Measurements from ENCODE around the gene PTH2. TPM values are rescaled to one million over a fixed set of nuclear protein-coding genes. Genes with fewer than 3 reads are reported as not detected.

PTH2 gene
- total RNA-seq, 1 experiment from 2014 or later: 1.0 TPM

- no peaks in the 10 kb centered on the region; the same call in 1 of the 2 replicates for H3K27me3 Mint-ChIP-seq (ENCODE audit: low read depth)
- POLR2A ChIA-PET: interaction anchor here (1.4 kb wide), 1 partner anchor 10 kb away, joined by 5 read pairs; no protein-coding TSS in a partner anchor
- no peak for DNase-seq (ENCODE audit: low spot score)
- peaks cover 31% of the 10 kb centered on the region for H3K4me1 Mint-ChIP-seq
- no peaks in the 10 kb centered on the region for H3K36me3 Mint-ChIP-seq
- no peak for TF ChIP-seq MLX (CRISPR knock-in tag; IDR thresholded peaks at IDR 0.05)
- TF ChIP-seq NR2C2 (CRISPR knock-in tag; IDR thresholded peaks at IDR 0.05): no peak
- TF ChIP-seq, protein P1, sequence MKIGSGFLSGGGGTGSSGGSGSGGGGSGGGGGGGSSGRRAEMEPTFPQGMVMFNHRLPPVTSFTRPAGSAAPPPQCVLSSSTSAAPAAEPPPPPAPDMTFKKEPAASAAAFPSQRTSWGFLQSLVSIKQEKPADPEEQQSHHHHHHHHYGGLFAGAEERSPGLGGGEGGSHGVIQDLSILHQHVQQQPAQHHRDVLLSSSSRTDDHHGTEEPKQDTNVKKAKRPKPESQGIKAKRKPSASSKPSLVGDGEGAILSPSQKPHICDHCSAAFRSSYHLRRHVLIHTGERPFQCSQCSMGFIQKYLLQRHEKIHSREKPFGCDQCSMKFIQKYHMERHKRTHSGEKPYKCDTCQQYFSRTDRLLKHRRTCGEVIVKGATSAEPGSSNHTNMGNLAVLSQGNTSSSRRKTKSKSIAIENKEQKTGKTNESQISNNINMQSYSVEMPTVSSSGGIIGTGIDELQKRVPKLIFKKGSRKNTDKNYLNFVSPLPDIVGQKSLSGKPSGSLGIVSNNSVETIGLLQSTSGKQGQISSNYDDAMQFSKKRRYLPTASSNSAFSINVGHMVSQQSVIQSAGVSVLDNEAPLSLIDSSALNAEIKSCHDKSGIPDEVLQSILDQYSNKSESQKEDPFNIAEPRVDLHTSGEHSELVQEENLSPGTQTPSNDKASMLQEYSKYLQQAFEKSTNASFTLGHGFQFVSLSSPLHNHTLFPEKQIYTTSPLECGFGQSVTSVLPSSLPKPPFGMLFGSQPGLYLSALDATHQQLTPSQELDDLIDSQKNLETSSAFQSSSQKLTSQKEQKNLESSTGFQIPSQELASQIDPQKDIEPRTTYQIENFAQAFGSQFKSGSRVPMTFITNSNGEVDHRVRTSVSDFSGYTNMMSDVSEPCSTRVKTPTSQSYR (CRISPR knock-in tag; IDR thresholded peaks at IDR 0.05): no peak
- no peak for TF ChIP-seq ZNF416 (CRISPR knock-in tag; IDR thresholded peaks at IDR 0.05)
- TF ChIP-seq IRF2 (CRISPR knock-in tag; IDR thresholded peaks at IDR 0.05; ENCODE audit: borderline replicate concordance, low read depth): no peak
- TF ChIP-seq ZNF423 (CRISPR knock-in tag; IDR thresholded peaks at IDR 0.05): no peak
- TF ChIP-seq ZNF138 (CRISPR knock-in tag; conservative IDR thresholded peaks at IDR 0.05): no peak
- TF ChIP-seq NFYB (CRISPR knock-in tag; conservative IDR thresholded peaks at IDR 0.05; ENCODE audit: low read depth): no peak
- no peak for TF ChIP-seq ERG (CRISPR knock-in tag; IDR thresholded peaks at IDR 0.05)
- TF ChIP-seq PRDM15 (CRISPR knock-in tag; IDR thresholded peaks at IDR 0.05): no peak
- no peak for TF ChIP-seq MYBL2 (CRISPR knock-in tag; IDR thresholded peaks at IDR 0.05)
- no peak for TF ChIP-seq NR3C1 (CRISPR knock-in tag; conservative IDR thresholded peaks at IDR 0.05; ENCODE audit: low read depth)
- no peak for ATAC-seq
- no peaks in the 10 kb centered on the region for H3K9me3 Mint-ChIP-seq
- H3K4me3 Mint-ChIP-seq: no peak overlapping the region
- H3K27ac Mint-ChIP-seq: no peak overlapping the region
- CTCF ChIA-PET: interaction anchor here (0.8 to 1.8 kb wide), 7 partner anchors 9 to 82 kb away, joined by 3 to 14 read pairs (median 4); partner anchors contain the start of gene TEAD2
Observed at GRCh38 chr19:49393881-49394280, 29.4 kb downstream of the PTH2 start.

GRCh38 chr19:49391581-49392399 is 31.5 kb downstream of the PTH2 start:
- peak; percentile 87 for DNase-seq (ENCODE audit: low spot score)
- TF ChIP-seq SP1 (CRISPR knock-in tag; conservative IDR thresholded peaks at IDR 0.05): 0 out of 2 replicates have a peak, but pooled peaks have one; percentile 23
- TF ChIP-seq TEAD1 (CRISPR knock-in tag; IDR thresholded peaks at IDR 0.05): 0 out of 2 replicates have a peak, but pooled peaks have one; percentile 33
- TF ChIP-seq ATF1 (CRISPR knock-in tag; IDR thresholded peaks at IDR 0.05): no peak
- peak; percentile 58 for TF ChIP-seq CTCF (IDR thresholded peaks at IDR 0.05)
- Mint-ChIP-seq H3K9me3 (no peaks in the 10 kb centered on the region), H3K4me1 (peaks cover 20% of the 10 kb centered on the region), H3K27ac (no peak overlapping the region), H3K36me3 (no peaks in the 10 kb centered on the region), H3K27me3 (ENCODE audit: low read depth) (peaks cover 16% of the 10 kb centered on the region), H3K4me3 (no peak overlapping the region)
- ChIA-PET CTCF (interaction anchor here (0.6 to 5.3 kb wide), 25 partner anchors 11 to 166 kb away, joined by 3 to 120 read pairs (median 6); partner anchors contain the start of genes DKKL1, GFY, PIH1D1 and PTH2), POLR2A (interaction anchor here (0.6 to 1.8 kb wide), 3 partner anchors 12 to 80 kb away, joined by 5 to 7 read pairs (median 5); no protein-coding TSS in a partner anchor)
- ATAC-seq: peak; percentile 91
